KMS-11 (cell line): ENCODE results near the gene PDCL3.

Source experiments
- H2AFZ ChIP-seq: fragments of 200-600 bp; sonication (generic); 2 replicates; pipeline ENCODE4 v1.6.1; 2016; ENCODE audit warnings: antibody characterized with exemption, mixed run types, low read depth
- H3K27ac ChIP-seq: fragments of 200-600 bp; sonication (generic); 2 replicates; pipeline ENCODE4 v1.6.1; 2016; ENCODE audit warnings: mild to moderate bottlenecking, mixed run types
- H3K27me3 ChIP-seq: fragments of 200-600 bp; sonication (generic); 2 replicates; pipeline ENCODE4 v1.6.1; 2017; ENCODE audit warnings: mild to moderate bottlenecking, low read depth, mixed run types, moderate library complexity; ENCODE audit not compliant: insufficient read depth
- H3K36me3 ChIP-seq: fragments of 200-600 bp; sonication (generic); 2 replicates; pipeline ENCODE4 v1.6.1; 2017; ENCODE audit warnings: mild to moderate bottlenecking, mixed run types; ENCODE audit not compliant: insufficient read depth
- H3K4me1 ChIP-seq: fragments of 200-600 bp; sonication (generic); 2 replicates; pipeline ENCODE4 v1.6.1; 2016; ENCODE audit warnings: mild to moderate bottlenecking, low read depth, mixed run types; ENCODE audit not compliant: poor library complexity, severe bottlenecking
- H3K4me2 ChIP-seq: fragments of 200-600 bp; sonication (generic); 2 replicates; pipeline ENCODE4 v1.7.0; 2016; ENCODE audit warnings: mild to moderate bottlenecking, mixed run types
- H3K4me3 ChIP-seq: fragments of 200-600 bp; sonication (generic); IDR thresholded peaks from 2 replicates; pipeline ENCODE4 v1.6.1; 2017; ENCODE audit warnings: low read depth, low read length, mixed read lengths; ENCODE audit not compliant: insufficient read depth
- H3K79me2 ChIP-seq: fragments of 200-600 bp; sonication (generic); 2 replicates; pipeline ENCODE4 v1.6.1; 2016; ENCODE audit warnings: low read depth, mixed run types; ENCODE audit not compliant: insufficient read depth
- H3K9ac ChIP-seq: fragments of 200-600 bp; sonication (generic); 2 replicates; pipeline ENCODE4 v1.6.1; 2016; ENCODE audit warnings: mild to moderate bottlenecking, mixed run types
- H4K20me1 ChIP-seq: fragments of 200-600 bp; sonication (generic); 2 replicates; pipeline ENCODE4 v1.6.1; 2016; ENCODE audit warnings: mild to moderate bottlenecking, mixed run types; ENCODE audit not compliant: insufficient read depth
- CTCF ChIP-seq: fragments of 200-600 bp; sonication (generic); conservative IDR thresholded peaks from 2 replicates; pipeline ENCODE4 v1.6.1; 2017; ENCODE audit warnings: low read depth, mild to moderate bottlenecking, antibody characterized with exemption, low read length, moderate library complexity, mixed read lengths

Gene PDCL3

DNA sequence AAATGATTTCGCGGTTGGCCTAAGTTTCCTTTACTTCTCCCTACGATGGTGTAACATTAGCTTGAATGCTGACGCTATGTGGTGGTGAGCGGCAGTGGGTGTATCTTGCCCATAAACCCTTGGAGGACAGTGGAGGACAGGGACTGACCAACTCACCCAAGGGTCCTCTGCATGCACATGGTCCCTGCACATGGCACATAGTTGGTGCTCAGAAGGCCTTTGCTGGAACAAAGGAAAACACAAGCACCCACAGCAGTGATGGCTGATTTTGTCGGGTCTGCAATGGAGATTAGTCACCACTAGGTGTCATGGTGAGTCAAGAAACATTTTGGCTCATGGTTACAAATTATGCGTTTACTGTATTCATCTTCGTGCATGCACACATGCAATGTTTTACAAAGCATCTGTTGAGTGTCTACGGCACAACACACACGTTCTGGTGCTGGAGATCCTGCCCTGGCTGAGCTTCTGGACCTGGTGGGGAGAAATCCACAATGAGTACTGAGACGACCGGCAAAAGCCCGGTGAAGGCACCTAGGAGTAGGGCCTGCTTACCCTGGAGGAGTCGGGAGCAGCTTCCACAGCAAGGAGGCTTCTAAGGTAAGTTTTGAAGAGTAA lies 44.0 kb downstream of the PDCL3 start:
- no peak overlapping the region for H3K27ac ChIP-seq
- H3K4me3 ChIP-seq, result no peak overlapping the region
- no peaks in the 10 kb centered on the region for H4K20me1 ChIP-seq
- no peaks in the 10 kb centered on the region for H3K79me2 ChIP-seq
- no peak overlapping the region for H3K9ac ChIP-seq
- H2AFZ ChIP-seq, result no peak overlapping the region
- TF ChIP-seq CTCF, result peak; percentile 85
- H3K27me3 ChIP-seq, result no peaks in the 10 kb centered on the region
- no peaks in the 10 kb centered on the region for H3K4me1 ChIP-seq
- no peaks in the 10 kb centered on the region for H3K36me3 ChIP-seq
- H3K4me2 ChIP-seq, result no peak overlapping the region

- Histone ChIP-seq H4K20me1 (no peaks in the 10 kb centered on the region), H3K4me2 (no peak overlapping the region), H2AFZ (no peak overlapping the region), H3K4me3 (no peak overlapping the region), H3K9ac (no peak overlapping the region), H3K36me3 (no peaks in the 10 kb centered on the region), H3K27ac (no peak overlapping the region), H3K4me1 (no peaks in the 10 kb centered on the region), H3K79me2 (no peaks in the 10 kb centered on the region), H3K27me3 (no peaks in the 10 kb centered on the region)
- no peak for TF ChIP-seq CTCF
Measured at GRCh38 chr2:100610381-100610831, 47.6 kb downstream of the PDCL3 start.

DNA sequence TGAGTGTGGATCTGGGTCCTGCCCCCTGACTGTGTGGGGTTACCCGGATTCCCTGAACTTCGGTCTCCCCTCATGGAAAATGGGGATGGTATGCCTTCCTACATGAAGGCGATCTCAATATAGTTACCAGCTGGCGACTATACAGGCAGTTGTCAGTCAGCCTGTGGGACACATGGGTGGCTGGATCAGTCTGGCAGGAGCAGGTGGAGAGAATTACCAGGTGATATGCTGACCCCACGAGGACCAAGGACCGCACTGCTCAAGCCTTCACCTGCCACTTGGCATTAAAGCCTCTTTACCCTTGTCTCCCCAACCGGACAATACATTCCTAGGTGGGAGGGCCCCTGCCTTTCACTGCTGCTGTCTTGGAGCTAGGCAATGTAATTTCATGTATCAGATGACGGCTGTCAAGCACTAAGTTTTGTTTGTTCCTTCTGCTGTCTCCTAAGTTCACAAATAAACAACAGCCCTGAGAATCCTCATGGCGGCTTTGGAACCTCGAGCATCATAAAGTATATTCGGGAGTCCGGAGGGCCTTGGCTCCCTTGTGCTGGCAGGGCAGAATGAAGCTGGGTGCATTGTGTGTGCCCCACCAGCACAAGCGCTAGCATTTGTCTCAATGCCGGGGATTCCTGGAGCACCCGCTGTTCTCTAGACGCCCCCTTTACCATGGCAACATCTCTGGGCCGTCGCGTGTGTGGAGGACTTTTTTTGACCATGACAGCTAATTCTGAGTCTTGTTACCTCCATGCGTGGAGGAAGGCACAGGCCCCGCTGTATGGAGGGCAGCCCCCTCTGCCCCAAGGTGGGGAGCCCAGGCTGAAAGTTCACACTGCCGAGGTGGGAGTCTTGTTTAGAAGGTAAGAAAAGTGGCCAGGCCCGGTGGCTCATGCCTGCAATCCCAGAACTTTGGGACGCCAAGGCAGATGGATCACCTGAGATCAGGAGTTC lies 48.6 kb downstream of the PDCL3 start:
- H3K9ac ChIP-seq, result no peak overlapping the region
- H3K4me3 ChIP-seq, result no peak overlapping the region
- H3K27me3 ChIP-seq, result no peaks in the 10 kb centered on the region
- no peaks in the 10 kb centered on the region for H3K4me1 ChIP-seq
- H3K4me2 ChIP-seq, result no peak overlapping the region
- TF ChIP-seq CTCF, result no peak
- no peaks in the 10 kb centered on the region for H3K79me2 ChIP-seq
- no peaks in the 10 kb centered on the region for H4K20me1 ChIP-seq
- H2AFZ ChIP-seq, result no peak overlapping the region
- H3K36me3 ChIP-seq, result no peaks in the 10 kb centered on the region
- H3K27ac ChIP-seq, result no peak overlapping the region

- no peaks in the 10 kb centered on the region for H3K27me3 ChIP-seq
- no peaks in the 10 kb centered on the region for H3K36me3 ChIP-seq
- no peak overlapping the region for H3K27ac ChIP-seq
- no peak overlapping the region for H3K9ac ChIP-seq
- TF ChIP-seq CTCF, result no peak
- no peaks in the 10 kb centered on the region for H4K20me1 ChIP-seq
- H3K4me3 ChIP-seq, result no peak overlapping the region
- H3K4me2 ChIP-seq, result no peak overlapping the region
- no peak overlapping the region for H2AFZ ChIP-seq
- H3K4me1 ChIP-seq, result no peaks in the 10 kb centered on the region
- H3K79me2 ChIP-seq, result no peaks in the 10 kb centered on the region
Measured at GRCh38 chr2:100612388-100613000, 49.7 kb downstream of the PDCL3 start.
